ENCODE measurements around the gene CLDN14. TPM values are rescaled to one million over a fixed set of nuclear protein-coding genes. Genes with fewer than 3 reads are reported as not detected.

CLDN14 gene
- total RNA-seq, 1 experiment from 2014 or later = not detected

DNA sequence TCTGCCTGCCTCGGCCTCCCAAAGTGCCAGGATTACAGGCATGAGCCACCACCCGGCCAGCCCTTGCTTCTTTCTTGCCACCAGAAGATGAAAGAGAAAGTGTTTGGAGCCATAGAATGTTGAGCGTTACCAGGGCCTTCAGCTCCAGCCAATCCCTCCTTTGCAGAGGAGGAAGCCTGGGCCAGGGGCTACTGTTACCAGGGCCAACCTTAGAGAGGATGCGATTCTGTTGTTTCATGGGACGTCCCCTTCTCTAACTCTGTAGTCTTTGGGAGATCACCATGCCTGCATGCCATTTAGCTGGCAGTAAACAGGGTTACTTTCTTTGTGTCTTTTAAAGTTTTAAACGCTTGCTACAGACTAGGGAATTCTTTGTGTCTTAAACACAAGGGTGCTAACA is 45.8 kb downstream of the CLDN14 start:
- no peaks in the 10 kb centered on the region for H3K79me2 ChIP-seq (ENCODE audit: insufficient read depth, low read length)
- no peaks in the 10 kb centered on the region for H3K9me3 ChIP-seq (ENCODE audit: control insufficient read depth, low read depth, low read length)
- no CpG with 5 or more reads among the region's 6 CpGs for WGBS (ENCODE audit: extremely low coverage, insufficient read length, low lambda C conversion rate)
- no peak for DNase-seq
- Mint-ChIP-seq H3K9me3 (no peaks in the 10 kb centered on the region), H3K27ac (peak overlapping the region in 1 of 3 experiments; percentile 61; a peak in 1 of 7 replicates), H3K4me3 (no peak overlapping the region), H3K36me3 (ENCODE audit: insufficient read depth in 1 of 3, low read depth in 3 of 3) (no peaks in the 10 kb centered on the region), H3K27me3 (ENCODE audit: low read depth) (no peaks in the 10 kb centered on the region), H3K4me1 (peaks cover 17% of the 10 kb centered on the region in 2 experiments)
- TF ChIP-seq, protein P1, sequence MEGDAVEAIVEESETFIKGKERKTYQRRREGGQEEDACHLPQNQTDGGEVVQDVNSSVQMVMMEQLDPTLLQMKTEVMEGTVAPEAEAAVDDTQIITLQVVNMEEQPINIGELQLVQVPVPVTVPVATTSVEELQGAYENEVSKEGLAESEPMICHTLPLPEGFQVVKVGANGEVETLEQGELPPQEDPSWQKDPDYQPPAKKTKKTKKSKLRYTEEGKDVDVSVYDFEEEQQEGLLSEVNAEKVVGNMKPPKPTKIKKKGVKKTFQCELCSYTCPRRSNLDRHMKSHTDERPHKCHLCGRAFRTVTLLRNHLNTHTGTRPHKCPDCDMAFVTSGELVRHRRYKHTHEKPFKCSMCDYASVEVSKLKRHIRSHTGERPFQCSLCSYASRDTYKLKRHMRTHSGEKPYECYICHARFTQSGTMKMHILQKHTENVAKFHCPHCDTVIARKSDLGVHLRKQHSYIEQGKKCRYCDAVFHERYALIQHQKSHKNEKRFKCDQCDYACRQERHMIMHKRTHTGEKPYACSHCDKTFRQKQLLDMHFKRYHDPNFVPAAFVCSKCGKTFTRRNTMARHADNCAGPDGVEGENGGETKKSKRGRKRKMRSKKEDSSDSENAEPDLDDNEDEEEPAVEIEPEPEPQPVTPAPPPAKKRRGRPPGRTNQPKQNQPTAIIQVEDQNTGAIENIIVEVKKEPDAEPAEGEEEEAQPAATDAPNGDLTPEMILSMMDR (conservative IDR thresholded peaks at IDR 0.05) = no peak
- no peak overlapping the region for H3K27ac ChIP-seq (ENCODE audit: insufficient read length, low read depth, low read length)
- H3K9ac ChIP-seq (ENCODE audit: extremely low read depth, insufficient read length, low read length) = no peak overlapping the region
- no peak overlapping the region for H3K4ac ChIP-seq (ENCODE audit: low read depth, low read length)
- no peak overlapping the region for H3K56ac ChIP-seq (ENCODE audit: insufficient read length, low read depth, low read length)
- H3K14ac ChIP-seq (ENCODE audit: insufficient read depth, low read length) = no peak overlapping the region
- H3K4me2 ChIP-seq (ENCODE audit: insufficient read depth, insufficient read length, low read length) = no peak overlapping the region
- H3K23me2 ChIP-seq (ENCODE audit: insufficient read length, low read depth, low read length, poor library complexity, severe bottlenecking) = no peaks in the 10 kb centered on the region
- H2AK5ac ChIP-seq (ENCODE audit: insufficient read length, low read length) = no peak overlapping the region
- no peak overlapping the region for H2BK12ac ChIP-seq (ENCODE audit: insufficient read length, low read depth, low read length)
- H4K8ac ChIP-seq (replicated peaks; ENCODE audit: insufficient read length, low read depth, low read length) = no peak overlapping the region
- no peaks in the 10 kb centered on the region for H3K27me3 ChIP-seq (ENCODE audit: insufficient read depth, low read length)
- no peak overlapping the region for H2BK120ac ChIP-seq (ENCODE audit: low read depth, low read length, poor library complexity, severe bottlenecking)
- no peak overlapping the region for H2BK20ac ChIP-seq (ENCODE audit: low read depth, low read length, poor library complexity, severe bottlenecking)
- H3K79me1 ChIP-seq (ENCODE audit: insufficient read depth, low read depth, low read length, poor library complexity, severe bottlenecking) = no peaks in the 10 kb centered on the region
- no peak overlapping the region for H4K91ac ChIP-seq (ENCODE audit: insufficient read length, low read depth, low read length)
- no peak overlapping the region for H4K5ac ChIP-seq (ENCODE audit: insufficient read length, low read depth, low read length)
- H2AFZ ChIP-seq (ENCODE audit: low read length) = no peak overlapping the region
- H2BK15ac ChIP-seq (ENCODE audit: low read depth, low read length) = no peak overlapping the region
- H3K23ac ChIP-seq (ENCODE audit: insufficient read length, low read depth, low read length) = no peak overlapping the region
- no peaks in the 10 kb centered on the region for H4K20me1 ChIP-seq (ENCODE audit: control insufficient read depth, insufficient read depth, insufficient read length)
- H3K18ac ChIP-seq (ENCODE audit: insufficient read length, low read depth, low read length) = no peak overlapping the region
- H3K4me1 ChIP-seq (ENCODE audit: insufficient read depth, low read length) = 0 out of 2 replicates have a peak, but pooled peaks cover 2% of the 10 kb centered on the region
- no peak overlapping the region for H2BK5ac ChIP-seq (ENCODE audit: insufficient read length, low read length)
- no peak overlapping the region for H3T11ph ChIP-seq (ENCODE audit: low read length)

Data from H9 (cell line).